Bone marrow (tissue), 2 donors: ENCODE results near the gene AGO4.
"Not testable (repeated sequence)": the region's sequence is repeated elsewhere in the genome, so short reads cannot be mapped to it uniquely, and the experiment has no call there.

Experiments used
- DNase-seq, 2 donors: peaks; one replicate each; lab custom pipeline; 2025; lab: John Stamatoyannopoulos, UW

Gene AGO4

GRCh38 chr1:35810096-35810881 is 2.5 kb downstream of the AGO4 start:
- no peak for DNase-seq

GRCh38 chr1:35812754-35813153 is 4.9 kb downstream of the AGO4 start:
- not testable (repeated sequence) for DNase-seq

- DNase-seq, result no peak
These were observed 17.4 kb downstream of the AGO4 start for GRCh38 chr1:35825255-35825654.

- no peak for DNase-seq
These were observed 24.6 kb downstream of the AGO4 start for GRCh38 chr1:35832276-35832905.

- no peak for DNase-seq
These were observed 25.6 kb downstream of the AGO4 start for GRCh38 chr1:35833395-35833794.

GRCh38 chr1:35834218-35834617 is 26.4 kb downstream of the AGO4 start:
- DNase-seq, result no peak

- no peak for DNase-seq
These were observed 27.6 kb downstream of the AGO4 start for GRCh38 chr1:35835398-35835797.

- no peak for DNase-seq
These were observed 28.9 kb downstream of the AGO4 start for GRCh38 chr1:35836734-35837133.

- no peak for DNase-seq
These were observed 31.0 kb downstream of the AGO4 start for GRCh38 chr1:35838693-35839245.

GRCh38 chr1:35844826-35845225 is 37.0 kb downstream of the AGO4 start:
- no peak for DNase-seq

- DNase-seq, result no peak
These were observed 38.0 kb downstream of the AGO4 start for GRCh38 chr1:35845766-35846165.

- DNase-seq, result no peak
These were observed 40.2 kb downstream of the AGO4 start for GRCh38 chr1:35847935-35848565.

GRCh38 chr1:35850051-35850450 is 42.2 kb downstream of the AGO4 start:
- no peak for DNase-seq

- DNase-seq, result no peak
These were observed 42.9 kb downstream of the AGO4 start for GRCh38 chr1:35850716-35851115.

- DNase-seq, result no peak
These were observed 43.5 kb downstream of the AGO4 start for GRCh38 chr1:35851132-35851869.

- no peak for DNase-seq
These were observed 44.4 kb downstream of the AGO4 start for GRCh38 chr1:35852241-35852640.

GRCh38 chr1:35854989-35855700 is 47.3 kb downstream of the AGO4 start:
- DNase-seq, result no peak

GRCh38 chr1:35856964-35857363 is 49.1 kb downstream of the AGO4 start:
- DNase-seq, result no peak

- DNase-seq, result no peak
These were observed 50.0 kb downstream of the AGO4 start for GRCh38 chr1:35857830-35858229.

- peak in 1 of 2 donors; percentile 40 for DNase-seq
These were observed 52.9 kb downstream of the AGO4 start for GRCh38 chr1:35860696-35861095.

- DNase-seq, result no peak
These were observed 55.3 kb downstream of the AGO4 start for GRCh38 chr1:35863136-35863535.
